H7 (cell line): Measurements from ENCODE around the gene CPXM2. TPM values are rescaled to one million over a fixed set of nuclear protein-coding genes. Genes with fewer than 3 reads are reported as not detected.

Experiments
- DNase-seq: peaks from one replicate; pipeline ENCODE4 v3.0.0; 2012
- H3K27me3 ChIP-seq: 2 replicates; pipeline ENCODE4 v1.6.0; 2011; ENCODE audit warnings: mild to moderate bottlenecking, low read length; ENCODE audit not compliant: control insufficient read depth, insufficient read depth
- H3K36me3 ChIP-seq: replicated peaks from 2 replicates; pipeline ENCODE4 v1.5.1; 2011; ENCODE audit warnings: low read length; ENCODE audit not compliant: control insufficient read depth, insufficient read depth
- H3K4me3 ChIP-seq: 2 replicates; pipeline ENCODE4 v1.5.1; 2011; ENCODE audit warnings: low read depth, mild to moderate bottlenecking, control low read depth, low read length, moderate library complexity; ENCODE audit not compliant: insufficient read depth
- total RNA-seq: library from RNA; depleted of rRNA; stranded (reverse); fragments of >200 nt; shearing (Covaris generic); gene quantifications from 2 replicates; pipeline ENCODE4 v1.2.3, GENCODE V29; 2014; rRNA removed

The CPXM2 gene
- total RNA-seq, 1 experiment from 2014 or later = 2.9 TPM

- no peaks in the 10 kb centered on the region for H3K36me3 ChIP-seq
- DNase-seq = peak; percentile 58
- no peak overlapping the region for H3K4me3 ChIP-seq
- H3K27me3 ChIP-seq = no peaks in the 10 kb centered on the region; the same call in 1 of the 2 replicates
These were observed 188.3 kb downstream of the CPXM2 start for GRCh38 chr10:123703195-123703790.

Other genes with a start within 250 kb of the CPXM2 start
- gene GPR26, start 225.5 kb downstream of the CPXM2 start, total RNA-seq = 0.03 and 0.07 TPM in 2 replicates
- gene CHST15, start 201.8 kb upstream of the CPXM2 start, total RNA-seq = 15.7 and 18.4 TPM in 2 replicates